Endodermal cell (in vitro differentiated cells): Measurements from ENCODE around the gene NBPF6. TPM values are rescaled to one million over a fixed set of nuclear protein-coding genes. Genes with fewer than 3 reads are reported as not detected.
"Not testable (repeated sequence)": the region's sequence is repeated elsewhere in the genome, so short reads cannot be mapped to it uniquely, and the experiment has no call there.

Experiments
- DNase-seq: peaks from one replicate; pipeline ENCODE4 v3.0.0-alpha.2; 2017
- H3K27ac ChIP-seq: 2 replicates; pipeline ENCODE4 v1.5.1; 2013; ENCODE audit warnings: mild to moderate bottlenecking, low read depth, low read length, moderate library complexity
- H3K27me3 ChIP-seq: 2 replicates; pipeline ENCODE4 v1.6.1; 2013; ENCODE audit warnings: mild to moderate bottlenecking, low read length, moderate library complexity; ENCODE audit not compliant: insufficient read depth, control insufficient read depth, poor library complexity, severe bottlenecking
- H3K36me3 ChIP-seq: 2 replicates; pipeline ENCODE4 v1.7.0; 2013; ENCODE audit warnings: mild to moderate bottlenecking, low read length, moderate library complexity; ENCODE audit not compliant: control insufficient read depth, insufficient read depth
- H3K4me1 ChIP-seq: one replicate; pipeline ENCODE4 v1.7.0; 2013; ENCODE audit warnings: low read length; ENCODE audit not compliant: control insufficient read depth, insufficient read depth
- H3K4me3 ChIP-seq: 2 replicates; pipeline ENCODE4 v1.5.1; 2013; ENCODE audit warnings: mild to moderate bottlenecking, low read length, moderate library complexity
- H3K9ac ChIP-seq: 2 replicates; pipeline ENCODE4 v1.6.1; 2013; ENCODE audit warnings: mild to moderate bottlenecking, low read length, moderate library complexity; ENCODE audit not compliant: poor library complexity, severe bottlenecking; ENCODE audit errors: extremely low read depth
- H3K9me3 ChIP-seq: 2 replicates; pipeline ENCODE4 v1.6.1; 2013; ENCODE audit warnings: mild to moderate bottlenecking, low read length, moderate library complexity; ENCODE audit not compliant: control insufficient read depth
- H3K27ac Mint-ChIP-seq: 2 replicates; pipeline ENCODE4 v1.8.0; 2020; ENCODE audit warnings: mixed read lengths
- H3K27me3 Mint-ChIP-seq: 2 replicates; pipeline ENCODE4 v1.8.0; 2021; ENCODE audit warnings: mild to moderate bottlenecking, mixed read lengths; ENCODE audit not compliant: insufficient read depth
- H3K36me3 Mint-ChIP-seq: 2 replicates; pipeline ENCODE4 v1.8.0; 2020; ENCODE audit warnings: low read depth, mixed read lengths
- H3K4me1 Mint-ChIP-seq: 2 replicates; pipeline ENCODE4 v1.8.0; 2020; ENCODE audit warnings: mixed read lengths
- H3K4me3 Mint-ChIP-seq: 2 replicates; pipeline ENCODE4 v1.8.0; 2020; ENCODE audit warnings: mild to moderate bottlenecking, moderate library complexity, mixed read lengths
- H3K9me3 Mint-ChIP-seq: 2 replicates; pipeline ENCODE4 v1.8.0; 2020; ENCODE audit warnings: mild to moderate bottlenecking, mixed read lengths
- CTCF ChIP-seq: fragments of 200-600 bp; sonication (generic); conservative IDR thresholded peaks from 2 replicates; pipeline ENCODE4 v1.5.0; 2021; ENCODE audit warnings: antibody characterized with exemption, mild to moderate bottlenecking
- WGBS, 2 experiments: methylation state at CpG; one replicate each; pipeline versions ENCODE4 v1.1.5 to v1.1.7; 2013; ENCODE audit warnings: missing lambda C conversion rate in 2 of 2, mixed read lengths in 1 of 2; ENCODE audit not compliant: insufficient coverage in 1 of 2, insufficient read length in 1 of 2; 5-methylcytosine and 5-hydroxymethylcytosine counted together
- total RNA-seq, 2 donors: library from RNA; stranded (reverse); fragmentation: NEBNext Ultra II Directional in 1 of 2; extraction: Animal tissue kit (Norgen Biotek cat#: 25700) in 1 of 2; gene quantifications; 2 replicates in 1 of 2; 3 replicates in 1 of 2; pipeline ENCODE4 v1.2.1, GENCODE V29; 2021

The NBPF6 gene
- total RNA-seq, 2 donors from 2014 or later, result not detected

GRCh38 chr1:108482708-108483107, 32.6 kb downstream of the NBPF6 start:
- Histone ChIP-seq H3K27me3 (no peaks in the 10 kb centered on the region), H3K4me3 (no peak overlapping the region), H3K9ac (no peak overlapping the region), H3K27ac (no peak overlapping the region), H3K4me1 (no peaks in the 10 kb centered on the region), H3K9me3 (peaks cover 37% of the 10 kb centered on the region), H3K36me3 (no peaks in the 10 kb centered on the region)
- no peak for DNase-seq
- Mint-ChIP-seq H3K27me3 (no peaks in the 10 kb centered on the region), H3K27ac (no peak overlapping the region), H3K9me3 (peaks cover 59% of the 10 kb centered on the region), H3K36me3 (peaks cover 4% of the 10 kb centered on the region), H3K4me3 (no peak overlapping the region), H3K4me1 (no peaks in the 10 kb centered on the region)
- TF ChIP-seq CTCF, result no peak
- WGBS, 2 experiments, result 71 to 79% methylated on average over 1 of the region's 1 CpG

GRCh38 chr1:108485990-108486389, 35.8 kb downstream of the NBPF6 start:
- not testable (repeated sequence) for H3K4me1 ChIP-seq, H3K4me3 ChIP-seq, H3K4me1 Mint-ChIP-seq, DNase-seq, H3K27me3 ChIP-seq, H3K27ac ChIP-seq, H3K4me3 Mint-ChIP-seq, H3K36me3 Mint-ChIP-seq, H3K36me3 ChIP-seq, H3K27me3 Mint-ChIP-seq, H3K9ac ChIP-seq, H3K27ac Mint-ChIP-seq
- 84 to 89% methylated on average over 3 to 5 of the region's 5 CpGs for WGBS, 2 experiments
- H3K9me3 Mint-ChIP-seq, result peaks cover 45% of the 10 kb centered on the region
- peaks cover 20% of the 10 kb centered on the region for H3K9me3 ChIP-seq

- H3K9me3 Mint-ChIP-seq, result peaks cover 43% of the 10 kb centered on the region
- not testable (repeated sequence) for H3K36me3 Mint-ChIP-seq
Measured at GRCh38 chr1:108486707-108487106, 36.6 kb downstream of the NBPF6 start.

GRCh38 chr1:108495008-108495407, 44.9 kb downstream of the NBPF6 start:
- not testable (repeated sequence) for DNase-seq, H3K27me3 Mint-ChIP-seq, H3K9me3 ChIP-seq, H3K4me3 ChIP-seq, H3K9ac ChIP-seq, H3K27ac Mint-ChIP-seq, H3K36me3 Mint-ChIP-seq, H3K4me1 Mint-ChIP-seq, H3K4me1 ChIP-seq, H3K36me3 ChIP-seq, H3K27me3 ChIP-seq, H3K4me3 Mint-ChIP-seq, H3K27ac ChIP-seq
- H3K9me3 Mint-ChIP-seq, result peaks cover 23% of the 10 kb centered on the region
- WGBS, 2 experiments, result 87% methylated on average over 1 of the region's 1 CpG; no CpG with 5 or more reads in 1 of the 2 experiments

More at GRCh38 chr1:108486707-108487106, 36.6 kb downstream of the NBPF6 start:
- H3K9ac ChIP-seq, H3K27ac Mint-ChIP-seq, H3K4me1 ChIP-seq, H3K27ac ChIP-seq, H3K27me3 ChIP-seq, H3K4me3 Mint-ChIP-seq, H3K4me3 ChIP-seq, H3K4me1 Mint-ChIP-seq, H3K36me3 ChIP-seq, DNase-seq, H3K27me3 Mint-ChIP-seq: not testable (repeated sequence)
- WGBS, 2 experiments, result 94 to 100% methylated on average over 8 to 11 of the region's 11 CpGs
- H3K9me3 ChIP-seq, result peaks cover 20% of the 10 kb centered on the region

- H3K27me3 Mint-ChIP-seq, H3K4me1 Mint-ChIP-seq, H3K9ac ChIP-seq, H3K27me3 ChIP-seq, H3K27ac Mint-ChIP-seq, H3K36me3 Mint-ChIP-seq, H3K27ac ChIP-seq, H3K4me3 ChIP-seq, H3K36me3 ChIP-seq, H3K4me3 Mint-ChIP-seq, H3K9me3 ChIP-seq, DNase-seq, H3K4me1 ChIP-seq: not testable (repeated sequence)
- peaks cover 18% of the 10 kb centered on the region for H3K9me3 Mint-ChIP-seq
- 79 to 89% methylated on average over 1 to 4 of the region's 4 CpGs for WGBS, 2 experiments
Measured at GRCh38 chr1:108496856-108497255, 46.7 kb downstream of the NBPF6 start.
